ENCODE measurements around the gene BHLHE41.

GRCh38 chr12:26113853-26114719 is 10.8 kb downstream of the BHLHE41 start:
- TF ChIP-seq CTCF (IDR thresholded peaks at IDR 0.05) (peak; percentile 55), POLR2AphosphoS5 (IDR thresholded peaks at IDR 0.05; ENCODE audit: low read depth, low read length) (peak; percentile 80; the same call in 1 of the 2 replicates), REST (IDR thresholded peaks at IDR 0.05; ENCODE audit: insufficient read depth in 1 of 2, low read depth in 2 of 2, low read length in 1 of 2) (0 out of 4 replicates have a peak, but pooled peaks of 1 of the 2 experiments have one; percentile 63)

All from Panc1 (cell line).